T-helper 22 cell (primary cell): ENCODE data around the gene OPN3.
A peak's percentile ranks its signal among the peaks of the same experiment; 100 is the strongest.
"Not testable (repeated sequence)": the region's sequence is repeated elsewhere in the genome, so short reads cannot be mapped to it uniquely, and the experiment has no call there.

Experiments
- DNase-seq: peaks from one replicate; pipeline ENCODE4 v3.0.0-alpha.2; 2020; ENCODE audit warnings: low read depth

Gene OPN3, protein sequence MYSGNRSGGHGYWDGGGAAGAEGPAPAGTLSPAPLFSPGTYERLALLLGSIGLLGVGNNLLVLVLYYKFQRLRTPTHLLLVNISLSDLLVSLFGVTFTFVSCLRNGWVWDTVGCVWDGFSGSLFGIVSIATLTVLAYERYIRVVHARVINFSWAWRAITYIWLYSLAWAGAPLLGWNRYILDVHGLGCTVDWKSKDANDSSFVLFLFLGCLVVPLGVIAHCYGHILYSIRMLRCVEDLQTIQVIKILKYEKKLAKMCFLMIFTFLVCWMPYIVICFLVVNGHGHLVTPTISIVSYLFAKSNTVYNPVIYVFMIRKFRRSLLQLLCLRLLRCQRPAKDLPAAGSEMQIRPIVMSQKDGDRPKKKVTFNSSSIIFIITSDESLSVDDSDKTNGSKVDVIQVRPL

DNA sequence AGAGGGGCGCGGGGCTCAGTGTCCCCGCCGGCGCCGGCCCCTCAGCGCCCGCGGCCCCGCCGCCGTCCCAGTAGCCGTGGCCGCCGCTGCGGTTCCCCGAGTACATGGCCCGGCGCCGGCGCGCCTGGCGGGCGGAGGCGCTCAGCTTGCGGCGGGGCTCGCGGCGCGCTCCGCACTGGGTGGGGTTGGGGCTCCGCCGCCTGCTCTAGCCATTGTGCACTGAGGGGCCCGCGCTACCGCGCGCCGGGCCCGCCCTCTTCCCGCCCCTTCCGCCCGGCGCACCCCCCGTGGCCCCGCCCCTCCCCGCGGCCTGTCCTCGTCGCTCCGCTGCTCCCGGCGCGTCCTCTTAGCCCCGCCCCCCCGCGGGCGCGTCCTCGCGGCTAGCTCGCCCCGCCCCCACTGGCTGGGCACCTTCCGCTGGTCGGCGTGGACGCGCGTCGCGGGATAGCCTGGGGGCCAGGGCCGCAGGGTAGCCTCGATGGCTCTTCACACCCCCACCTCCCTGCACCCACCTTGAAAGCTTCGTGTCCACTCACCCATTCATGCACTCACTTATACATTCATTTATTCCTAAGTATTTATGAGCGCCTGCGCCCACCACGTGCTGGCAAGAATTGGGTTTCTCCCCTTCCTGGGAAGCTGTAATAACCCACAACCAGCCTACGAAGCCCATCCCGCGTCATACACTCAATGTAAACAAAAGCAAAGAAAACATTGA is at the start of gene OPN3, which contains the start of gene CHML:
Gene OPN3 (minus strand): TSS at position 221 of the 718 bp plus-strand sequence. CDS start 115 bp downstream, at position 106.
Gene CHML (minus strand): TSS at position 221 of the 718 bp plus-strand sequence. CDS start 4,603 bp downstream, outside the sequence.
- peak; percentile 75 for DNase-seq

DNA sequence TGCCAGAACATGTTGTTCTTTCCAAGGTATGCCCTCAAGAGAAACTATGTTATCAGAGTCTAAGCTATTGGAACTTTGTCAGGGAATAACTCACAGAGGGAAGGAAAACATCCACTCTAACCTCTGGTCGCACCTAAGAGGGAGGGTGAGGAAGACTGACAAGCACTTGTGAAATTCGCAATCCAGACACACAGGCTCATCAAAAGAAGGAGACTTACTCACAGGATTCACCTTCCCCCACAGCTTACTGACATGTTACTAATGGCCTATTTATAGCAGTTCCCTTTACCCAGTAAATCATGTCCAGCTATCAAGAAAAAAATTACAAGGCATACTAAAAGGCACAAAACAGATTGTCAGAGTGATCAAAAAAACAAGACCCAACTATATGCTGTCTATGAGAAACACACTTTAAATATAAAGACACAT is 48.8 kb upstream of the OPN3 start:
- DNase-seq = no peak

- DNase-seq = no peak
These were observed 43.9 kb upstream of the OPN3 start for GRCh38 chr1:241684108-241684507.

GRCh38 chr1:241682921-241683320 is 42.8 kb upstream of the OPN3 start:
- no peak for DNase-seq

GRCh38 chr1:241681861-241682448 is 41.8 kb upstream of the OPN3 start:
- not testable (repeated sequence) for DNase-seq

DNA sequence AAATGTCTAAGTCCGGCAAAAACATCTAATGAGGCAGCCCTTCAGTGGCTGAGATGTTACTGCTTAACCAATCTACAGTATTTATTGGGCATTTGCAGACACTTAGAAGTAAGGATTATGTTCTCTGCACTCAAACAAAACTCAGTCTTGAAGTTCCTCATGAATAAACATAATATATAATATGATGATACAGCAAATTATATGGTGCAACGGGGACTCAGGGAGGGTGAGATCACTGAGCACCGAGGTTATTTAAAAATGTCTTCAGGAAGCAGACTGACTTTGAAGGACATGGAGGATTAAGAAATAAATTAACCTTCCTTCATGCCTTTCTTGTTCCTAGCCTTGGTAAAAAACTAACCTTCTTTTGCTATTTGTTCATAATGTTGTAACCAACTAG is 39.8 kb upstream of the OPN3 start:
- no peak for DNase-seq

DNA sequence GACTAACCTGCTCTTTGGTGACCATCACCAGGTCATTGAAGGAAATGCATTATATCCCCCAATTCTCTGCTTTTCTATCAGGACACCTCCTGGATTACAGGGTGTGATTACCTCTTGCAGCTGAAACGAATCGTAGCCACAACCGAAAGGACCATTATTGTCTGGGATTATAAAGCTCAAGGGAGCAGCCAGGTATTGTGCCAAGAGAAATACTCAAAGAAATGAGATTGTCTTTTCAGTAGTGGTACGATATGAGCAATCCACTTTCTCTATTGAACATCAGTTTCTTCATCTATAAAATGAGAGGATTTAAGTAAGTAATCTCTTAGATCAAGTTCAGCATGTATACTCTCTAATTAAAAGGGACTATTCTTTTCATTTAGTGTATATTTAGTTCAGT is 39.2 kb upstream of the OPN3 start:
- DNase-seq = no peak

GRCh38 chr1:241678536-241678935 is 38.4 kb upstream of the OPN3 start:
- no peak for DNase-seq

DNA sequence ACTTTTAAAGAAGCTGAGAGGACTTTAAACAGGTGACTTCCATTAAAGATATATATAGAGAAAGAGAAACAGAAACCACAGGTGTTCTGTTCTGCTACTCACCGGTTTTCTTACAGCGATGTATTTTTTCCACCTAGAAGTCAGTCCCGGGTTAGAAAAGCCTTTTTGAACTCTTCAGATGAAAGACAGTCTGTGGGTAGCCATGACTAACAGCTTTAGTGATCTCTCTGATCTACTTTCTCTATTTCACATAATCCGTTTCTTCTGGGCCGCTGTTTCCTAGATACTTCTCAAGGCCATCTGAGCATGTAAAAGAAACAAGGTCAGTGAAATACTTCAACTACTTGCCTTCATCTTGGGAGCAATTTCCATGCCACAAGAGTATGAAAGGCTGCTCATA is 37.0 kb upstream of the OPN3 start:
- DNase-seq = no peak

- DNase-seq = no peak
These were observed 35.8 kb upstream of the OPN3 start for GRCh38 chr1:241675983-241676382.

DNA sequence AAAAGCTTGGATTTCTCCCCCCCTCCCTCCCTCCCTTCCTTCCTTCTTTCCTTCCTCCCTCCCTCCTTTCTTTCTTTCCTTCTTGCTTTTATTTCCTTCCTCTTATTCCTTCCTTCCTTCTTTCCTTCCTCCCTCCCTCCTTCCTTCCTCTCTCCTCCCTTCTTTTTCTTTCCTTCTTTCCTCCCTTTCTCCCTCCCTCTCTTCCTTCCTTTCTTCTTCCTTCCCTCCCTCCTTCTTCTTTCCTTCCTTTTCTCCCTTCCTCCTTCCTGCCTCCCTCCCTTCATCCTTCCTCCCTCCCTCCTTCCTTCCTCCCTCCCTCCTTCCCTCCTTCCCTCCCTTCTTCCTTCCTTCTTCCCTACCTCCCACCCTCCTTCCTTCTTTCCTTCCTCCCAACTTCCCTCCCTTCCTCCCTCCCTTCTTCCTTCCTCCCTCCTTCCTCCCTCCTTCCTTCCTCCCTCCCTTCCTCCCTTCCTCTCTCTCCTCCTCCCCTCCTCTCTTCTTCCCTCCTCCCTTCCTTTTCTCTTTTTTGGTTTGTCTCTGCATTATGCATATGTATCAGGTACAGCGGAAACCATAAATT is 34.7 kb upstream of the OPN3 start:
- DNase-seq = no peak

- no peak for DNase-seq
These were observed 32.1 kb upstream of the OPN3 start for GRCh38 chr1:241672301-241672700.

DNA sequence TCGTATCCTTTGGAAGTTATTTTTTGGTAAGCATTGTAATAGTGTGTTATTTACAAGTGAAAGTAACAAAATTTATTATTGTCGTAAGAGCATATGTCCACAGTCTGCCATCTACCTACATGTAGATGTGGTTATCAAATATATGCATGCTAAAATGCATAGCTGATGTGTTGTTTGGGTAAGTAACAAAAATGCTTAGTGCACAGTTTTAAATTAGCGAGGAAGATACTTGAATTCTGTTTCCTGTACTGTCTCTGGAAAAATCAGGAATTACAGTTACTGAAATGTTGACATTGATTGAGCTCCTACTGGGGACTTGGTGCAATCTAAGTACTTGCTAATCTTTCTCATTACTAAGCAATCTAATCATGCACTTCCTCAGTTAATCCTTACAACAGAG is 26.2 kb upstream of the OPN3 start:
- DNase-seq = no peak

- DNase-seq = no peak
These were observed 20.3 kb upstream of the OPN3 start for GRCh38 chr1:241660424-241660972.

- DNase-seq = not testable (repeated sequence)
These were observed 18.8 kb upstream of the OPN3 start for GRCh38 chr1:241659016-241659415.

- no peak for DNase-seq
These were observed 18.1 kb upstream of the OPN3 start for GRCh38 chr1:241658081-241658793.

GRCh38 chr1:241654641-241655040 is 14.5 kb upstream of the OPN3 start:
- DNase-seq = no peak

DNA sequence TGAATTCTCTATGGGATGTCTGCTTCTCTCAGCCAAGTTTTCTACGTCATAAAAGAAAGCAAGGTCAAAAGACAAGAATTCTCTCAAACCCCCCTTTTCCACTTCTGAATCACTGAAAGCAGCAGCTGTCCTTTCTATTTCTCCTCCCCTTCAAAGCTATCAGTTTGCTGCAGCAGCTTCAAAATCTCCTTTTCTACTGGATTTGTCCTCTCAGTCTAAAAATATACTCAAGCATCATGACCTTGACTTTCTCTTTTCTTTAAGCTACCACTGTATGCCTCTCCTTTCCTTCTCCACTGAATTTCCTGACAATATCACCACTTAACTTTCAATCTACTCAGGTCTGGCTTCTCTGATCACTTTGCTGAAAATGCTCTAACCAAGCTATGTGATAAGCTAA is 13.8 kb upstream of the OPN3 start:
- no peak for DNase-seq

DNA sequence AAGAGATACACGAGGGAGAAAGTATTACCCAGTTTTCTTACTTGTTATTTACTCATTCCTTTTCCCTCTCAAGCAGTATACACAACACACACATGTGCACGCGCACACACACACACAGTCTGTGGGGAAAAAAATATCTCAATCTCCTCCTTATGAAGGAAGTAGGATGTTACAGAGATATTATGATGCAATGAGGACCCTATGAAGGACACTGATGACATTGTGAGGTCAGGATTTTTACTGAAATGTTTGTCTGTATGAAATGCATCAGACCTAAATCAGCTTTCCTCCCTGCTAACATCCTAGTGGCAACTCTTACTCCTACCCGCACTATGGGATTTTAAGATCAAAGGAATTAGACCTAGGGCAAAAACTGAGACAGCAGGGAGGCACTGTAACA is 11.8 kb upstream of the OPN3 start, which contains the start of gene WDR64:
Gene WDR64 (plus strand): TSS at position 270 of the 400 bp plus-strand sequence. CDS start 204 bp downstream, outside the sequence.
- DNase-seq = no peak

GRCh38 chr1:241648159-241648558 is 8.0 kb upstream of the OPN3 start:
- DNase-seq = no peak

DNA sequence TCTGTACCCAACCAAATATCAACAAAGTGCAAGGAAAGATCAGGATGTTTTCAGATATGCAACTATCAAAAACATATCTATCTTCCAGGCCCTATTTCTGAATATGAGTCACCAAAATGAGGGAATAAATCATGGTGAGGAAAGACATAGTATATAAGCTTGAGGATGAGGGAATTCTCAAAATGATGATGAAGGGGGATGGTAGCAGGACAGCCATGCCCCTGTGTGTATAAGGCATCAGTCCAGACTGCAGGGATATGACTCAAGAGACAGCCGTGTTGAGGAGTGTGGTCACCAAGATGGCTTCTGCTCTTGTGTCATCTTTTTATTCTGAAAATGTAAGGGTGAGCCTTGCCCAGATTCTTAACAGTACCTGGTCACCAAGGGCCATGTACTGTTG is 7.5 kb upstream of the OPN3 start:
- no peak for DNase-seq
